ENCODE measurements around the gene POC5. TPM values are rescaled to one million over a fixed set of nuclear protein-coding genes. Genes with fewer than 3 reads are reported as not detected.
"Not testable (repeated sequence)": the region's sequence is repeated elsewhere in the genome, so short reads cannot be mapped to it uniquely, and the experiment has no call there.

POC5 gene
- total RNA-seq, 4 donors from 2014 or later = 10.9 to 21.6 (median 11.4) TPM

GRCh38 chr5:75729321-75729720 lies 12.1 kb upstream of the POC5 start:
- Histone ChIP-seq H3K27me3 (no peaks in the 10 kb centered on the region), H3K4me3 (no peak overlapping the region), H3K27ac (no peak overlapping the region), H3K9me3 (no peaks in the 10 kb centered on the region), H3K36me3 (no peaks in the 10 kb centered on the region), H3K4me1 (no peaks in the 10 kb centered on the region)
- WGBS = 70% methylated on average over 3 of the region's 3 CpGs
- DNase-seq (ENCODE audit: low spot score in 2 of 2) = no peak
- no peak for TF ChIP-seq POLR2AphosphoS5 (IDR thresholded peaks at IDR 0.05)
- no peak for TF ChIP-seq POLR2A (IDR thresholded peaks at IDR 0.05)
- no peak for TF ChIP-seq CTCF (IDR thresholded peaks at IDR 0.05)
- no peak for TF ChIP-seq EP300 (IDR thresholded peaks at IDR 0.05)

GRCh38 chr5:75727931-75728330 lies 10.7 kb upstream of the POC5 start:
- no peaks in the 10 kb centered on the region for H3K36me3 ChIP-seq
- H3K4me3 ChIP-seq = no peak overlapping the region
- WGBS = 76% methylated on average over 2 of the region's 2 CpGs
- H3K27ac ChIP-seq = no peak overlapping the region
- no peaks in the 10 kb centered on the region for H3K4me1 ChIP-seq
- no peaks in the 10 kb centered on the region for H3K9me3 ChIP-seq
- TF ChIP-seq POLR2A (IDR thresholded peaks at IDR 0.05) (no peak), EP300 (IDR thresholded peaks at IDR 0.05) (no peak), CTCF (IDR thresholded peaks at IDR 0.05) (no peak), POLR2AphosphoS5 (IDR thresholded peaks at IDR 0.05) (no peak)
- no peaks in the 10 kb centered on the region for H3K27me3 ChIP-seq
- DNase-seq (ENCODE audit: low spot score in 2 of 2) = no peak

- H3K27me3 ChIP-seq; H3K4me1 ChIP-seq; DNase-seq (ENCODE audit: low spot score in 2 of 2); H3K36me3 ChIP-seq; H3K9me3 ChIP-seq; H3K27ac ChIP-seq; H3K4me3 ChIP-seq: not testable (repeated sequence)
These were observed 9.0 kb upstream of the POC5 start for GRCh38 chr5:75726224-75726623.

GRCh38 chr5:75723378-75723777 lies 6.1 kb upstream of the POC5 start:
- H3K9me3 ChIP-seq = no peaks in the 10 kb centered on the region
- H3K27ac ChIP-seq = no peak overlapping the region
- TF ChIP-seq CTCF (IDR thresholded peaks at IDR 0.05) (no peak), POLR2AphosphoS5 (IDR thresholded peaks at IDR 0.05) (no peak), POLR2A (IDR thresholded peaks at IDR 0.05) (no peak), EP300 (IDR thresholded peaks at IDR 0.05) (no peak)
- H3K4me3 ChIP-seq = no peak overlapping the region
- no peaks in the 10 kb centered on the region for H3K4me1 ChIP-seq
- DNase-seq (ENCODE audit: low spot score in 2 of 2) = no peak
- no peaks in the 10 kb centered on the region for H3K27me3 ChIP-seq
- 79% methylated on average over 1 of the region's 1 CpG for WGBS
- H3K36me3 ChIP-seq = no peaks in the 10 kb centered on the region

- H3K36me3 ChIP-seq = no peaks in the 10 kb centered on the region
- 76% methylated on average over 1 of the region's 1 CpG for WGBS
- H3K27me3 ChIP-seq = no peaks in the 10 kb centered on the region
These were observed 4.3 kb upstream of the POC5 start for GRCh38 chr5:75721573-75721972.

More at GRCh38 chr5:75721573-75721972, 4.3 kb upstream of the POC5 start:
- no peak overlapping the region for H3K4me3 ChIP-seq
- DNase-seq (ENCODE audit: low spot score in 2 of 2) = no peak
- TF ChIP-seq POLR2AphosphoS5 (IDR thresholded peaks at IDR 0.05) (no peak), POLR2A (IDR thresholded peaks at IDR 0.05) (no peak), EP300 (IDR thresholded peaks at IDR 0.05) (no peak), CTCF (IDR thresholded peaks at IDR 0.05) (no peak)
- peaks cover 3% of the 10 kb centered on the region for H3K4me1 ChIP-seq
- no peak overlapping the region for H3K27ac ChIP-seq
- no peaks in the 10 kb centered on the region for H3K9me3 ChIP-seq

All from suprapubic skin (tissue), 4 donors.